ENCODE results near the gene KRTAP5-6. TPM values are rescaled to one million over a fixed set of nuclear protein-coding genes. Genes with fewer than 3 reads are reported as not detected.

KRTAP5-6 gene
- total RNA-seq, 1 donor from 2014 or later = not detected

DNA sequence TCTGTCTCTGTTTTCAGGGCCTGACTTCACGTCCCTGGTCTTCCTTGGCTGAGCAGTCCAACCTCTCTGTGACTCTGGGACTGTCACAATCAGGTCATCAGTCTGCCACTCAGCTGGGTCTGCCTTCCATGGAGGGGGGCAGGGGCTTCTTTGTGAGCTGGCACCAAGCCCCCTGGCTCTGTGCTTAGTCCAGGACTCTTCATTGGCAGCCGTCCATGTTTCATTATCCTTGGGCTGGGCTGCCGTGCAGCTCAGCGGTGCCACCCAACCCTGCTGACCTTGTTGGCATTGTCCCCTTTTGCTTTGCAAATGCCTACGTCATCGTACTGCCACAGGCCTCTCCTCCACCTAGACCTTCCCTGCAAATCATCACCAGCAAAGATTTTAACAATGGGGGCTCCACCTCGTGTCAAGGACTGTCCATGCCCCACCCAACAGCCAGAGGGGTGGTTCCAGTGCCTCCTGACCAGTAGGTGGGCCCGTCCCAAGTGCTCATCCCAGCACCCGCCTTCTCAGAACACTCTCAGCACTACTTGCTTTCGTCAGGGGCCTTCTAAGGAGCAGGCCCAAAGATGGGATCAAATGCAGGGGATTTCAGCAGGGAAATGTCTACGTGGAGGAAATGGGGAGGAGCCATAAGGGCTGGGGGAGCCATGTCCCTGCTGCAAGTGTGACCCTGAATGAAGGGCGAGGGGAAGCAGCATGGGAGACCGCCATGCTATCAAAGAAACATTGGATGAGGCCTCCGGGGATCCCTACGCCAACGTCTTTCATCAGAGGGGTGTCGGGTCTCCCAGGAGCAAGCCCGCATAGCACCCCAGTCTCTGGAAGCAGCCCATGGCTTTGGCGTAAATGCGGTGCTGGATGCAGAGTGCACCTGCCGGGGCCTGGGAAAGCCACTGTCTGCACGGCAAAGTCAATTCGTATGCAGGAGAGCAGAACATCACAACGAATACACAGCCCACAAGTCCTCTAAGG is 18.2 kb downstream of the KRTAP5-6 start:
- H3K4me3 ChIP-seq = no peak overlapping the region
- TF ChIP-seq, protein P1, sequence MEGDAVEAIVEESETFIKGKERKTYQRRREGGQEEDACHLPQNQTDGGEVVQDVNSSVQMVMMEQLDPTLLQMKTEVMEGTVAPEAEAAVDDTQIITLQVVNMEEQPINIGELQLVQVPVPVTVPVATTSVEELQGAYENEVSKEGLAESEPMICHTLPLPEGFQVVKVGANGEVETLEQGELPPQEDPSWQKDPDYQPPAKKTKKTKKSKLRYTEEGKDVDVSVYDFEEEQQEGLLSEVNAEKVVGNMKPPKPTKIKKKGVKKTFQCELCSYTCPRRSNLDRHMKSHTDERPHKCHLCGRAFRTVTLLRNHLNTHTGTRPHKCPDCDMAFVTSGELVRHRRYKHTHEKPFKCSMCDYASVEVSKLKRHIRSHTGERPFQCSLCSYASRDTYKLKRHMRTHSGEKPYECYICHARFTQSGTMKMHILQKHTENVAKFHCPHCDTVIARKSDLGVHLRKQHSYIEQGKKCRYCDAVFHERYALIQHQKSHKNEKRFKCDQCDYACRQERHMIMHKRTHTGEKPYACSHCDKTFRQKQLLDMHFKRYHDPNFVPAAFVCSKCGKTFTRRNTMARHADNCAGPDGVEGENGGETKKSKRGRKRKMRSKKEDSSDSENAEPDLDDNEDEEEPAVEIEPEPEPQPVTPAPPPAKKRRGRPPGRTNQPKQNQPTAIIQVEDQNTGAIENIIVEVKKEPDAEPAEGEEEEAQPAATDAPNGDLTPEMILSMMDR (IDR thresholded peaks at IDR 0.05) = no peak
- no peak for TF ChIP-seq POLR2A (IDR thresholded peaks at IDR 0.05)
- TF ChIP-seq POLR2AphosphoS5 (IDR thresholded peaks at IDR 0.05; ENCODE audit: insufficient read depth in 1 of 2, low read depth in 1 of 2) = no peak
- H3K9me3 ChIP-seq = no peaks in the 10 kb centered on the region
- no peaks in the 10 kb centered on the region for H3K4me1 ChIP-seq
- DNase-seq (ENCODE audit: extremely low spot score in 2 of 2) = no peak
- no peaks in the 10 kb centered on the region for H3K27me3 ChIP-seq
- no peak overlapping the region for H3K27ac ChIP-seq
- H3K36me3 ChIP-seq = no peaks in the 10 kb centered on the region
- intact Hi-C loops (cut with DNase I) = no loop called here

DNA sequence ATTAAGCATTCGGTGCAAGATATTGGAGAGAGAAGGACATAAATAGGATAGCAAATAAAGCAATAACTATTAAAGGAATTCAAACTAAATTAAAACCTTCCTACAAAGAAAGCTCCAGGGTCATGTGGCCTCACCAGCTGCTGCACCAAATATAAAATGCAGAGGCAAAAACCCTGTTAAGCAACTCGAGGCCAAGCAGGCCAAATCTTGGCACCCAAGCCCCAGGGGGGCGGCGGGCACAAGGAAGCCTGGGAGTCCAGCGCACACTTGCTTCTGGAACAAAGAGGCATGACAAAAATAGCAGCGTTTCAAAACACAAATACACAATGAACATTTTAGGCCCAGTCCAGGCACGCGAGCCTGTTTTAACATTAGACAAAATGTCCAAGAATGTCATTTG is 20.8 kb downstream of the KRTAP5-6 start:
- H3K27me3 ChIP-seq = no peaks in the 10 kb centered on the region
- no peak for DNase-seq (ENCODE audit: extremely low spot score in 2 of 2)
- intact Hi-C loops (cut with DNase I) = no loop called here

DNA sequence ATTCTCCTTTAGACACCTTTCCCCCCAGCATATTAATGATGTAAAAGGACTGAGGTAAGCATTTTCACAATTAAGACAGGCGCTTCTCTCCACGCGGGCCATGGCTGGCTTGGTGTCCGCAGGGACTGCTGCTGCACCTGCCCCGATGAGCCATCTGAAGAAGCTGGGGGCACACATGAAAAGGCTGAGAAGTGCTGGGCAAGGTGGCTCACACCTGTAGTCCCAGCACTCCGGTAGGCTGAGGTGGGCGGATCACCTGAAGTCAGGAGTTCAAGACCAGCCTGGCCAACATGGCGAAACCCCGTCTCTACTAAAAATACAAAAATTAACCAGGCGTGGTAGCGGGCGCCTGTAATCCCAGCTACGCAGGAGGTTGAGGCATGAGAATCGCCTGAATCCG is 21.3 kb downstream of the KRTAP5-6 start:
- no peaks in the 10 kb centered on the region for H3K4me1 ChIP-seq
- no peak overlapping the region for H3K27ac ChIP-seq
- H3K27me3 ChIP-seq = no peaks in the 10 kb centered on the region
- TF ChIP-seq, protein P1 (IDR thresholded peaks at IDR 0.05) = no peak
- no peak for TF ChIP-seq POLR2A (IDR thresholded peaks at IDR 0.05)
- no peak for TF ChIP-seq POLR2AphosphoS5 (IDR thresholded peaks at IDR 0.05; ENCODE audit: insufficient read depth in 1 of 2, low read depth in 1 of 2)
- H3K9me3 ChIP-seq = no peaks in the 10 kb centered on the region
- H3K4me3 ChIP-seq = no peak overlapping the region
- no peaks in the 10 kb centered on the region for H3K36me3 ChIP-seq
- no peak for DNase-seq (ENCODE audit: extremely low spot score in 2 of 2)
- intact Hi-C loops (cut with DNase I) = no loop called here

More for the DNA sequence above, 20.8 kb downstream of the KRTAP5-6 start:
- Histone ChIP-seq H3K4me3 (no peak overlapping the region), H3K4me1 (no peaks in the 10 kb centered on the region), H3K9me3 (no peaks in the 10 kb centered on the region), H3K36me3 (no peaks in the 10 kb centered on the region), H3K27ac (no peak overlapping the region)
- TF ChIP-seq POLR2A (IDR thresholded peaks at IDR 0.05) (no peak), POLR2AphosphoS5 (IDR thresholded peaks at IDR 0.05; ENCODE audit: insufficient read depth in 1 of 2, low read depth in 1 of 2) (no peak)
- TF ChIP-seq, protein P1 (IDR thresholded peaks at IDR 0.05) = no peak

DNA sequence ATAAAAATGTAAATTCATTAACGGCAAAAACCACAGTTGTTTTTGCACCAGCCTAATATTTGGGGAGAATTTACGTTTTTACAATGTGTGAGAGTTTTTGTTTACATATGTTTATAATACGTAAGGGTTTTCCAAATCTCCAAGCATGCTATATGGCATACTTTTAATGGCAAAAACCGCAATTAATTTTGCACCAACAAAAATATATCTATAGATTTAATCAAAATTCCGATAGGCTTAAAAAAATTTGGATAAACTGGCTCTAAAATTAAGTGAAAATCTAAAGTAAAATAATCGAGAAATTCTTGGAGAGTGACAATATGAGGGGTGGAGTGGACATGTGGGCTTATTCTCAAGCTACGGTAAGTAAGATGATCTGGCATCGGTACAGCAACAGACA is 22.8 kb downstream of the KRTAP5-6 start:
- no peak overlapping the region for H3K27ac ChIP-seq
- H3K27me3 ChIP-seq = no peaks in the 10 kb centered on the region
- intact Hi-C loops (cut with DNase I) = no loop called here
- no peaks in the 10 kb centered on the region for H3K9me3 ChIP-seq
- no peak overlapping the region for H3K4me3 ChIP-seq
- no peak for TF ChIP-seq POLR2AphosphoS5 (IDR thresholded peaks at IDR 0.05; ENCODE audit: insufficient read depth in 1 of 2, low read depth in 1 of 2)
- TF ChIP-seq, protein P1 (IDR thresholded peaks at IDR 0.05) = no peak
- TF ChIP-seq POLR2A (IDR thresholded peaks at IDR 0.05) = no peak
- H3K4me1 ChIP-seq = no peaks in the 10 kb centered on the region
- DNase-seq (ENCODE audit: extremely low spot score in 2 of 2) = no peak
- no peaks in the 10 kb centered on the region for H3K36me3 ChIP-seq

Measured in vagina (tissue), 2 donors.